Right kidney (tissue), 1 donor: ENCODE data around the gene LMNA.
"Not testable (repeated sequence)": the region's sequence is repeated elsewhere in the genome, so short reads cannot be mapped to it uniquely, and the experiment has no call there.

Source experiments
- DNase-seq: peaks from one replicate; pipeline ENCODE4 v3.0.0-alpha.2; 2016

The LMNA gene

GRCh38 chr1:156104065-156104810 lies 10.3 kb upstream of the LMNA start:
- peak; percentile 66 for DNase-seq

- DNase-seq, result peak; percentile 19
Measured at GRCh38 chr1:156104861-156105832, 9.4 kb upstream of the LMNA start.

GRCh38 chr1:156106624-156107488 lies 7.7 kb upstream of the LMNA start:
- DNase-seq, result peak; percentile 46

GRCh38 chr1:156108057-156108456 lies 6.5 kb upstream of the LMNA start:
- no peak for DNase-seq

- no peak for DNase-seq
Measured at GRCh38 chr1:156108664-156109241, 5.8 kb upstream of the LMNA start.

- DNase-seq, result no peak
Measured at GRCh38 chr1:156110252-156110651, 4.3 kb upstream of the LMNA start.

- DNase-seq, result no peak
Measured at GRCh38 chr1:156111355-156111962, 3.1 kb upstream of the LMNA start.

GRCh38 chr1:156112276-156113137 lies 2.0 kb upstream of the LMNA start:
- DNase-seq, result no peak

- DNase-seq, result no peak
Measured at GRCh38 chr1:156113282-156113950, 1.1 kb upstream of the LMNA start.

GRCh38 chr1:156114919-156115513 lies 505 bp downstream of the LMNA start:
- DNase-seq, result peak; percentile 85

- peak; percentile 76 for DNase-seq
Measured at GRCh38 chr1:156115514-156116374, 1.2 kb downstream of the LMNA start.

GRCh38 chr1:156116731-156117130 lies 2.2 kb downstream of the LMNA start:
- DNase-seq, result not testable (repeated sequence)

- no peak for DNase-seq
Measured at GRCh38 chr1:156117414-156118176, 3.1 kb downstream of the LMNA start.

- peak; percentile 36 for DNase-seq
Measured at GRCh38 chr1:156118177-156118868, 3.8 kb downstream of the LMNA start.

- DNase-seq, result no peak
Measured at GRCh38 chr1:156119503-156120209, 5.1 kb downstream of the LMNA start.

- no peak for DNase-seq
Measured at GRCh38 chr1:156120318-156120717, 5.8 kb downstream of the LMNA start.
